Endothelial cell of umbilical vein (primary cell): ENCODE results near the gene HSPB6. TPM values are rescaled to one million over a fixed set of nuclear protein-coding genes. Genes with fewer than 3 reads are reported as not detected.

ENCODE experiments used
- BruUV-seq: library from RNA; stranded (reverse); fragments of 400-500 nt; replicated peaks from 2 replicates; lab custom pipeline; 2021; lab: Mats Ljungman, UMichigan
- CTCF ChIA-PET: fragments of 300-600, 350-600 bp; sonication (Branson Sonifier 250); formaldehyde crosslinking; loops from one replicate; lab custom pipeline; 2021; ENCODE audit warnings: antibody characterized with exemption, inconsistent platforms; lab: Charles Lee
- POLR2A ChIA-PET: fragments of 300-600, 350-600 bp; sonication (Branson Sonifier 250); formaldehyde crosslinking; loops from one replicate; lab custom pipeline; 2021; ENCODE audit warnings: antibody characterized with exemption, inconsistent platforms; lab: Charles Lee
- DNase-seq: peaks from one replicate; pipeline ENCODE4 v3.0.0-alpha.2; 2011; ENCODE audit warnings: low read depth, low spot score
- FAIRE-seq: peaks from 2 replicates; lab custom pipeline; 2011; peaks lifted over from hg19 to GRCh38; lab: Jason Lieb, UNC
- H2AFZ ChIP-seq: 2 replicates; pipeline ENCODE4 v1.6.0; 2012; ENCODE audit warnings: low read depth, low read length, control low read depth, inconsistent platforms
- H3K27ac ChIP-seq: 2 replicates; pipeline ENCODE4 v1.5.1; 2011; ENCODE audit warnings: low read depth, mild to moderate bottlenecking, control low read depth, low read length, moderate library complexity; ENCODE audit not compliant: insufficient read depth
- H3K27me3 ChIP-seq, 2 experiments: 2 replicates each; pipeline versions ENCODE4 v1.6.0 to v1.6.1; 2011; ENCODE audit warnings: low read length in 2 of 2, mixed read lengths in 1 of 2; ENCODE audit not compliant: control insufficient read depth in 2 of 2, insufficient read depth in 2 of 2
- H3K36me3 ChIP-seq, 2 experiments: 2 replicates in 1 of 2; 3 replicates in 1 of 2; pipeline ENCODE4 v1.5.1; 2011; ENCODE audit warnings: low read length in 2 of 2, mild to moderate bottlenecking in 1 of 2, moderate library complexity in 1 of 2; ENCODE audit not compliant: control insufficient read depth in 2 of 2, insufficient read depth in 2 of 2; ENCODE audit errors: extremely low read depth in 1 of 2
- H3K4me1 ChIP-seq: 3 replicates; pipeline ENCODE4 v1.5.1; 2011; ENCODE audit warnings: mild to moderate bottlenecking, low read length; ENCODE audit not compliant: control insufficient read depth, insufficient read depth; ENCODE audit errors: extremely low read depth
- H3K4me2 ChIP-seq: 2 replicates; pipeline ENCODE4 v1.6.1; 2011; ENCODE audit warnings: low read length, control low read depth, mixed read lengths; ENCODE audit not compliant: insufficient read depth
- H3K4me3 ChIP-seq, 3 experiments: fragments of 200-600 bp in 1 of 3; sonication (generic), shearing (Covaris generic) in 1 of 3; replicated peaks in 1 of 3; 2 replicates each; pipeline ENCODE4 v1.5.1; 2011 to 2016; ENCODE audit warnings: control low read depth in 3 of 3, low read length in 3 of 3, mild to moderate bottlenecking in 2 of 3, inconsistent platforms in 1 of 3, low read depth in 1 of 3, moderate library complexity in 1 of 3; ENCODE audit not compliant: insufficient read depth in 1 of 3
- H3K79me2 ChIP-seq: 2 replicates; pipeline ENCODE4 v1.6.0; 2012; ENCODE audit warnings: low read length, inconsistent platforms; ENCODE audit not compliant: control insufficient read depth, insufficient read depth
- H3K9ac ChIP-seq: replicated peaks from 2 replicates; pipeline ENCODE3; 2011; ENCODE audit warnings: low read length, control low read depth; ENCODE audit not compliant: insufficient read depth; ENCODE audit errors: extremely low read depth
- H3K9me1 ChIP-seq: replicated peaks from 3 replicates; pipeline ENCODE4 v1.6.0; 2011; ENCODE audit warnings: mild to moderate bottlenecking, low read length; ENCODE audit not compliant: control insufficient read depth, insufficient read depth; ENCODE audit errors: extremely low read depth
- H3K9me3 ChIP-seq: replicated peaks from 2 replicates; pipeline ENCODE4 v1.5.1; 2012; ENCODE audit warnings: low read length, inconsistent platforms; ENCODE audit not compliant: control insufficient read depth, insufficient read depth
- H4K20me1 ChIP-seq: replicated peaks from 2 replicates; pipeline ENCODE3; 2011; ENCODE audit warnings: mild to moderate bottlenecking, low read length; ENCODE audit not compliant: control insufficient read depth, insufficient read depth; ENCODE audit errors: extremely low read depth
- CTCF ChIP-seq, 2 donors: IDR thresholded peaks; 1 replicate in 1 of 2; 2 replicates in 1 of 2; pipeline ENCODE4 v1.5.1; 2011; ENCODE audit warnings: low read length in 2 of 2, mild to moderate bottlenecking in 2 of 2, moderate library complexity in 2 of 2, control low read depth in 1 of 2, inconsistent platforms in 1 of 2, low read depth in 1 of 2; ENCODE audit not compliant: insufficient read depth in 1 of 2; ENCODE audit errors: extremely low read depth in 1 of 2
- EZH2 ChIP-seq: IDR thresholded peaks from 2 replicates; pipeline ENCODE4 v1.6.1; 2012; ENCODE audit warnings: borderline replicate concordance, low read depth, mild to moderate bottlenecking, moderate library complexity, low read length, inconsistent platforms; ENCODE audit not compliant: severe bottlenecking
- FOS ChIP-seq: IDR thresholded peaks from 2 replicates; pipeline ENCODE4 v1.6.1; 2011; ENCODE audit warnings: mild to moderate bottlenecking, low read length, moderate library complexity, borderline replicate concordance; ENCODE audit not compliant: insufficient read depth
- GATA2 ChIP-seq: IDR thresholded peaks from 2 replicates; pipeline ENCODE4 v1.7.0; 2011; ENCODE audit warnings: low read depth, mild to moderate bottlenecking, moderate library complexity, mixed read lengths, low read length; ENCODE audit not compliant: insufficient read length, insufficient read depth
- JUN ChIP-seq: IDR thresholded peaks from 2 replicates; pipeline ENCODE4 v1.6.1; 2011; ENCODE audit warnings: borderline replicate concordance, low read depth; ENCODE audit not compliant: insufficient read length, insufficient read depth
- MAX ChIP-seq: IDR thresholded peaks from 2 replicates; pipeline ENCODE4 v1.6.1; 2011; ENCODE audit not compliant: insufficient read depth, insufficient read length
- MYC ChIP-seq: IDR thresholded peaks from one replicate; pipeline ENCODE4 v1.6.1; 2011; ENCODE audit warnings: mild to moderate bottlenecking, low read depth, low read length
- POLR2A ChIP-seq: IDR thresholded peaks from 2 replicates; pipeline ENCODE4 v1.6.1; 2012; ENCODE audit warnings: low read depth, mild to moderate bottlenecking, control low read depth, low read length
- POLR2AphosphoS5 ChIP-seq: IDR thresholded peaks from 2 replicates; pipeline ENCODE4 v1.6.1; 2012; ENCODE audit warnings: low read depth, mild to moderate bottlenecking, control low read depth, low read length, moderate library complexity; ENCODE audit not compliant: insufficient read depth
- dilution Hi-C: fragments of 300-500 bp; cut with MboI; formaldehyde crosslinking; loops from one replicate; pipeline ENCODE4 v1.15.0; 2019; ENCODE audit warnings: low sequenced_read_pairs; ENCODE audit not compliant: extremely low pct_ligation_motif_present
- intact Hi-C: fragments of 100-400 bp; cut with micrococcal nuclease; formaldehyde crosslinking; loops from one replicate; pipeline ENCODE4 v1.10.0; 2022
- polyA plus RNA-seq, 4 experiments: library from polyadenylated mRNA; depleted of rRNA in 3 of 4; stranded (reverse) in 3 of 4; unstranded in 1 of 4; fragments of >200 nt; gene quantifications; 2 replicates each; pipeline versions ENCODE4 v1.2.1 to v1.2.3, GENCODE V29; 2011 to 2012; ENCODE audit warnings: missing spikeins in 1 of 4
- total RNA-seq: library from RNA; stranded (reverse); gene quantifications from 2 replicates; pipeline ENCODE4 v1.2.3, GENCODE V29; 2021

Gene HSPB6
- total and polyA plus RNA-seq, 2 donors (not counting 3 experiments of a cell fraction or from before 2014, with no cell fraction given): 3.4 to 6.2 TPM

GRCh38 chr19:35732540-35733179 is 24.2 kb downstream of the HSPB6 start:
- POLR2A ChIA-PET: no interaction called here

More at GRCh38 chr19:35732540-35733179, 24.2 kb downstream of the HSPB6 start:
- Histone ChIP-seq H3K36me3 (peaks cover 13 to 72% of the 10 kb centered on the region in 2 experiments), H3K4me1 (no peaks in the 10 kb centered on the region), H2AFZ (no peak overlapping the region), H4K20me1 (no peaks in the 10 kb centered on the region), H3K9ac (no peak overlapping the region), H3K4me2 (no peak overlapping the region), H3K27ac (no peak overlapping the region), H3K4me3 (no peak overlapping the region), H3K9me1 (no peaks in the 10 kb centered on the region), H3K27me3 (no peaks in the 10 kb centered on the region), H3K9me3 (no peaks in the 10 kb centered on the region), H3K79me2 (no peaks in the 10 kb centered on the region)
- no TSS peak for BruUV-seq
- dilution Hi-C loops (no loop called here), intact Hi-C loops (no loop called here)
- CTCF ChIA-PET: interaction anchor here (0.5 kb wide), 1 partner anchor 11 kb away, joined by 5 read pairs; no protein-coding TSS in a partner anchor
- FAIRE-seq (no peak), DNase-seq (no peak)
- TF ChIP-seq MYC (no peak), FOS (no peak), POLR2AphosphoS5 (no peak), POLR2A (no peak), EZH2 (no peak), GATA2 (no peak), CTCF (IDR thresholded peaks at IDR 0.05; ENCODE audit: extremely low read depth in 1 of 2, insufficient read depth in 1 of 2, low read depth in 1 of 2, low read length in 2 of 2) (no peak), MAX (no peak), JUN (no peak)
